NCI-H1048 (cell line): ENCODE data around the gene FAM47A.

Source experiments
- DNase-seq: peaks from one replicate; lab custom pipeline; 2025; lab: John Stamatoyannopoulos, UW

The FAM47A gene

DNA sequence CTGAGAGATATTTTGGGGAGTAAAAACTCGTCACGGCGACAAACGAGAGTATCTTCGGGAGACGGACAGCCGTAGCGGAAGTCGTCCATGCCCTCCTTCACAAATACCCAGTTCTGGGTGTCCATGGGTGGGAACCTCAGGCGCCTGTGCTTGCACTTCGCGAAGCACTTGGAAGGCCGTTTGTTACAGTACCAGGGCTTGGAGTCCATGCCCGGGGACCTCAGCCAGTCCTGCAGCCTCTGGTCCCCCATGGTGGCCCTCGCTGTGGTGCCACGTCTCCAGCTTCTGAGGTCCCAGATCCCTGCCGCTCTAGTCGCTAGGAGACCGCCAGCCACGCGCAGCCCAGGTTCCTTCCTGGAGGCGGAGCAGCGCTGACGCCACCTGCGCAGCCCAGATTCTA lies at the start of gene FAM47A:
TSS of gene FAM47A (minus strand) at position 287 of the 400 bp plus-strand sequence. CDS start at position 251, 36 bp downstream.
- DNase-seq: no peak

DNA sequence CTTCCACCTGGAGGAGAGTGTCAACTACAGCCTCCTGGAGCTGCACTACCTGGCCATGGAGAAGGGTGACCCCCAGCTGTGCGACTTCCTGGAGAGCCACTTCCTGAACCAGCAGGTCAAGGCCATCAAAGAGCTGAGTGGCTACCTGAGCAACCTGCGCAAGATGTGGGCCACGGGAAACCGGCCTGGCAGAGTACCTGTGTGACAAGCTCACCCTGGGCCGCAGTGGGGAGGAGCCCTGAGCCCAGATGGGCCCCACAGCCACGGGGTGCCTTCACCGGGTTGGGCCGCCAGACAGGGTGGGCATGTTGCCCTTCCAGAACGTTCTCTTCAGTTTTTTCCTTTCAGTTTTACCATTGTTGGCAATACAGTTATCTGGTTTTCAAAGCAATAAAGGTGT lies 15.2 kb upstream of the FAM47A start:
- DNase-seq: no peak

DNA sequence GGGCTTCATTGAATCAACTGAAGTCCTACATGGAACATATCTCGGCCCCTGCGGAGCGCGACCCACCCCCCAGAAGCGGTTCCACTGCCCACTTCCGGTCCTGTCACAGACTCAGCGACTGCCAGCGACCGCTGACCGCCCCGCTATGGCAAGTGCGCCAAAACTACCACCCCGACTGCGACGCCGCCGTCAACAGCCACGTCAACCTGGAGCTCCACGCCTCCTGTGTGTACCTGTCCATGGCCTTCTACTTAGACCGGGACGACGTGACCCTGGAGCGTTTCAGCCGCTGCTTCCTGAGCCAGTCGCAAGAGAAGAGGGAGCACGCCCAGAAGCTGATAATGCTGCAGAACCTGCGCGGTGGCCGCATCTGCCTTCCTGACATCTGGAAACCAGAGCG lies 14.8 kb upstream of the FAM47A start:
- no peak for DNase-seq

DNA sequence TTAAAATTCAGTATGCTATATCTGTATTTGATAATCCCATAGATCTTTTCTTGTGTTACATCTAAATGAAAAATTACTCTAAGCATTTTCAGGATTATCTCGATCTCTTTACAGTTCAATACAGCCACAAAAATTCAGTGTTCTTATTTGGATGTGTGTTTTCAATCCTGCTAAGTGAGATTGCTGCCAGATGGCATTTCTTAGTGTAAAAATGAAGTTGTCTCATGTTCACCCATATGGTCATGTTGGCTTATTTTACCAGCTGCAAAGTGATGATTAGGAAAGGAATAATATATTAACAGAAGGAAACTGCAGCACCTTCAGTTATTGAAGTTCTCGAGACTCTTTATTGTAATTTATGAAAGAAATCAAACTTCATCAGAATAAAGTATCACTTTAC lies 12.1 kb upstream of the FAM47A start:
- DNase-seq: no peak

DNA sequence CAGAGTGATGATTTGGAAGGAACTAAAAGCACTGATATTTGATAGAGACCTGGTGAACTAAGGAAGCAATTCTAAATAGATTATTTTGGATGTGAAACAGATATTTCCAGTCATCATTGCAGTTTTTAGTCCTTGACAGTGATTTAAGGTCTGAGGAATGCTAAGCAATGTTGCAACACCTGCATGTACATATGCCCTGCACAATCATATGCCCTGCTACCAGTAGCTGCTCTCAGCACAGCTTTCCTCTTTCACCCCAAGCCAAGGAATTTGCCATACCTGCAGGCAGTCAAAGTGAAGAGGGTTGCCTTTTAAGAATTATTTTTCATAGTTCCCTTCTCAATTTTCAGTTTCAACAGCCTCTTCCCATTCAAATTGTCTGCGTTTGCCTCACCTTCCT lies 8.7 kb upstream of the FAM47A start:
- no peak for DNase-seq

DNA sequence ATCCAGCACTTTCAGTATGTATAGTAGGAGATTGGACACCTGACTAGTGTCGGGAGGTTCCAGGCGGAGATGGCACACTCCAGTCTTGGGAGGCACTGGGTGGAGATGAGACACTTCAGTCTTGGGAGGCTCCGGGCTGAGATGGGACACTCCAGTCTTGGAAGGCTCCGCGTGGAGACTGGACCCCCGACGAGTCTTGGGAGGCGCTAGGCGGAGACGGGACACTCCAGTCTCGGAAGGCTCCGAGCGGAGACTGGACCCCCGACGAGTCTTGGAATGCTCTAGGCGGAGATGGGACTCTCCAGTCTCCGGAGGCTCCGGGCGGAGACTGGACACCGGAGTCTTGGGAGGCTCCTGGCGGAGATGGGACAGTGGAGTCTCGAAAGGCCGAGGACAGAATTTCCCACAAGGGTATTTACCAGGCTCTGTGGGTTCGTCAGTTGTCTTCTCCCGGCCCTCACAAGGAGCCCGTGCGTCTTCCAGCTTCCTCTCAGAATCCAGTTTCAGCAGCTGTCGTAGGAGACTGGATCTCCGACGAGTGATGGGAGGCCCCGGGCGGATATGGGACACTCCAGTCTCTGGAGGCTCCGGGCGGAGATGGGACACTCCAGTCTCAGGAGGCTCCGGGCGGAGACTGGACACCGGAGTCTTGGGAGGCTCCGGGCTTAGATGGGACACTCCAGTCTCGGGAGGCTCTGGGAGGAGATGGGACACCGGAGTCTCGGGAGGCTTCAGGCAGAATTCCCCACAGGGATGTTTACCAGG lies 952 bp downstream of the FAM47A start:
- no peak for DNase-seq

DNA sequence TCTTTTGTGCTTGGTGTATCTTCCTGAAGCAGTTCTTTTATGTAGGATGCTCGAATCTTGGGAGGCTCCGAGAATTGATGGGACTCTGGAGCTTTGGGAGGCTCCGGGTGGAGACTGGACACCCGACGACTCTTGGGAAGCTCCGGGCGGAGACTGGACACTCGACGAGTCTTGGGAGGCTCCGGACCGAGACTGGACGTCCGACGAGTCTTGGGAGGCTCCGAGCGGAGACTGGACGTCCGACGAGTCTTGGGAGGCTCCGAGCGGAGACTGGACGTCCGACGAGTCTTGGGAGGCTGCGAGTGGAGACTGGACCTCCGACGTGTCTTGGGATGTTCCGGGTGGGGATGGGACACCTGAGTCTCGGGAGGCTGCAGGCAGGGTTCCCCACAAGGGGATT lies 1.6 kb downstream of the FAM47A start:
- no peak for DNase-seq

DNA sequence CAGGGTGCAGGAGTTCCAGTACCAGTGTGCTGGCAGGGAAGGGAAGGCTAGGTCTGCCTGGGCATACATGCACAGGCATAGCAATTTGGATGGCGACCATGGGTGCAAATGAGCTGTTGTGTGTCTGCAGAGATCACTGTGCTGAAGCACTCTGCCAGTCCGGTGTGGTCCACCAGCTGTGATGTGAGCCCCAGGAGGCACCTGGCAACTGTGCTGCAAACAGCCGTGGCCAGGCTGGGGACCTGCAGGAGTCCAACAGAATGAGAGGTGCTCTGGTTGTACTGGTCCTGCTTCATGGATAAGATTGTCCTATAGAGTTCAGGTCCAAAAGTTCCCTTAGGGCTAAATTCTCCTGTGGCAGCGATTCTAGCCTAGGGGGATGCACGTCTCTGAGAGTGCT lies 6.1 kb downstream of the FAM47A start:
- DNase-seq: no peak

DNA sequence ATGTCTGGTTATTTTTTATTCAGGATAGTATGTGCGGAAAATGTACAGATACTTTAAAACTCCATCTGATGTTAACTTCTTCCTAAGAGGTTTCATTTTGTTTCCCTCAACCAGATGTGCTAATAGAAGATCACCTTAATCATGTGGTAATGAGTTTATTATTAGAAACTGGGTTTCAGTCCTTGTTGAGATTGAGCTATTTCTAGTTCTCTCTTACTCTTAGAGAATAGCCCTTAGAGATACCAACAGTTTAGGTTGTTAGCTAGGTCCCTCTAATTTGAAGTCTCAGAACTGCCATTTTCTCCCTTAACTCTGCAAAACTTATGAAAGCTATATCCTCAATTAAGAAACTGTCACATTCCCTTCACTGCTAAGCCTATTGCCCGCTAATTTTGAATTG lies 13.0 kb downstream of the FAM47A start:
- no peak for DNase-seq

DNA sequence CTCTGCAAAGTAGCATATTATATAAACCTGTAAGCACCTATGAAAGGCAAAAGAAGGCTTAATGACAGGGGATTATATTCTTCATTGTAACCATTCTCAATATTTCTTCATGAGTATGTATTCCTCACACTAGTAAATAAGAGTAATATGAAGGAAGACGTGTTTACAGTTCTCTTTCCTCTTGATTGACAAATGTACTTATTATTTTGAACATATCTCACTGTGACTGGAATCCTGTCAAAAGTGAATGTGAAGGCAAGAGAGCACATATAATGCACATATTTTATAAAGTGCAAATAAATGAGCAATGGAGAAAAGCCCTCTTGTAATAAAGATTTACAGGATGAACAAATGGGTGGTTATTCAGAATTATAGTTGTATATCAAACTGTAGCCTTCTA lies 19.7 kb downstream of the FAM47A start:
- no peak for DNase-seq
